Measurements from ENCODE around the gene SDF2L1. TPM values are rescaled to one million over a fixed set of nuclear protein-coding genes. Genes with fewer than 3 reads are reported as not detected.

Gene SDF2L1
- total and polyA plus RNA-seq, 9 of the 15 experiments (the other 6 are each of a cell fraction or from before 2014, with no cell fraction given) = 15.1 to 989 (median 124) TPM

DNA sequence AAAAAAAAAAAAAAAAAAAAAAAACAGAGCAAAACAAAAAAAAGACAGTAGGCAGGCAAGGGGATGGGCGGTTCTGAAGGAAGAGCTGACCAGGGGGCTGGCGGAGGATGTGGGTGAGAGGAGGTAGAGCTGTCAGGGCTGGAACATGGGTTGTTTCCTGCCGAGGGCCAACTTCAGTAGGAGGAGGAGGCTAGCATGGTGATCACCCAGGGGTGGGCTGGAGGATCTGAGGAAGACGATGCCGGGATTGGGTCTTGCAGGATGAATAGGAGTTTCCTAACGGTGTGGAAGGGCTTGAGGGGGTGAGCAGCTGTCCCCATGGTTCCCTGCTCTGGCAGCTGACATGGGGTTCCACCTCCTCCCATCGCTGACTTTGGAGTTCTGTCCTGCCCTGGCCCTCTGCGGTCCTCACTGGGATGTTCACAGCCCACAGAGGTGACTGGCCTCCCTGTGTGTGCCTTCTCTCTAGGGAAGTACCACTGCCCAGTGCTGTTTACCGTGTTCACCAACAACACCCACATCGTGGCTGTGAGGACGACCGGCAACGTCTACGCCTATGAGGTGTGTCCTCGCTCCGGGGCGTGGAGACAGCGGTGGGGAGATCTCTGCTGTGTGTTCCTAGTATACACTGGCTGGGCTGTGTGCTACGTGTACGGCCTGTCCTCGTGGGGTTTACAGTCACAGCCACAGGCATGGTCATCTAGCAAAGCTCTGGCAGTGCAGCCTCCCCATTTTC is 38.9 kb downstream of the SDF2L1 start (continued):
- TF ChIP-seq, protein P1, sequence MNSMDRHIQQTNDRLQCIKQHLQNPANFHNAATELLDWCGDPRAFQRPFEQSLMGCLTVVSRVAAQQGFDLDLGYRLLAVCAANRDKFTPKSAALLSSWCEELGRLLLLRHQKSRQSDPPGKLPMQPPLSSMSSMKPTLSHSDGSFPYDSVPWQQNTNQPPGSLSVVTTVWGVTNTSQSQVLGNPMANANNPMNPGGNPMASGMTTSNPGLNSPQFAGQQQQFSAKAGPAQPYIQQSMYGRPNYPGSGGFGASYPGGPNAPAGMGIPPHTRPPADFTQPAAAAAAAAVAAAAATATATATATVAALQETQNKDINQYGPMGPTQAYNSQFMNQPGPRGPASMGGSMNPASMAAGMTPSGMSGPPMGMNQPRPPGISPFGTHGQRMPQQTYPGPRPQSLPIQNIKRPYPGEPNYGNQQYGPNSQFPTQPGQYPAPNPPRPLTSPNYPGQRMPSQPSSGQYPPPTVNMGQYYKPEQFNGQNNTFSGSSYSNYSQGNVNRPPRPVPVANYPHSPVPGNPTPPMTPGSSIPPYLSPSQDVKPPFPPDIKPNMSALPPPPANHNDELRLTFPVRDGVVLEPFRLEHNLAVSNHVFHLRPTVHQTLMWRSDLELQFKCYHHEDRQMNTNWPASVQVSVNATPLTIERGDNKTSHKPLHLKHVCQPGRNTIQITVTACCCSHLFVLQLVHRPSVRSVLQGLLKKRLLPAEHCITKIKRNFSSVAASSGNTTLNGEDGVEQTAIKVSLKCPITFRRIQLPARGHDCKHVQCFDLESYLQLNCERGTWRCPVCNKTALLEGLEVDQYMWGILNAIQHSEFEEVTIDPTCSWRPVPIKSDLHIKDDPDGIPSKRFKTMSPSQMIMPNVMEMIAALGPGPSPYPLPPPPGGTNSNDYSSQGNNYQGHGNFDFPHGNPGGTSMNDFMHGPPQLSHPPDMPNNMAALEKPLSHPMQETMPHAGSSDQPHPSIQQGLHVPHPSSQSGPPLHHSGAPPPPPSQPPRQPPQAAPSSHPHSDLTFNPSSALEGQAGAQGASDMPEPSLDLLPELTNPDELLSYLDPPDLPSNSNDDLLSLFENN (IDR thresholded peaks at IDR 0.05; ENCODE audit: low read depth in 2 of 2, low read length in 2 of 2) = no peak
- no peak for TF ChIP-seq E2F3 (CRISPR knock-in tag; IDR thresholded peaks at IDR 0.05)
- TF ChIP-seq, protein P2, sequence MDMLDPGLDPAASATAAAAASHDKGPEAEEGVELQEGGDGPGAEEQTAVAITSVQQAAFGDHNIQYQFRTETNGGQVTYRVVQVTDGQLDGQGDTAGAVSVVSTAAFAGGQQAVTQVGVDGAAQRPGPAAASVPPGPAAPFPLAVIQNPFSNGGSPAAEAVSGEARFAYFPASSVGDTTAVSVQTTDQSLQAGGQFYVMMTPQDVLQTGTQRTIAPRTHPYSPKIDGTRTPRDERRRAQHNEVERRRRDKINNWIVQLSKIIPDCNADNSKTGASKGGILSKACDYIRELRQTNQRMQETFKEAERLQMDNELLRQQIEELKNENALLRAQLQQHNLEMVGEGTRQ (CRISPR knock-in tag; IDR thresholded peaks at IDR 0.05) = no peak
- TF ChIP-seq, protein P3, sequence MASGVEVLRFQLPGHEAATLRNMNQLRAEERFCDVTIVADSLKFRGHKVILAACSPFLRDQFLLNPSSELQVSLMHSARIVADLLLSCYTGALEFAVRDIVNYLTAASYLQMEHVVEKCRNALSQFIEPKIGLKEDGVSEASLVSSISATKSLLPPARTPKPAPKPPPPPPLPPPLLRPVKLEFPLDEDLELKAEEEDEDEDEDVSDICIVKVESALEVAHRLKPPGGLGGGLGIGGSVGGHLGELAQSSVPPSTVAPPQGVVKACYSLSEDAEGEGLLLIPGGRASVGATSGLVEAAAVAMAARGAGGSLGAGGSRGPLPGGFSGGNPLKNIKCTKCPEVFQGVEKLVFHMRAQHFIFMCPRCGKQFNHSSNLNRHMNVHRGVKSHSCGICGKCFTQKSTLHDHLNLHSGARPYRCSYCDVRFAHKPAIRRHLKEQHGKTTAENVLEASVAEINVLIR (CRISPR knock-in tag; IDR thresholded peaks at IDR 0.05) = no peak
- TF ChIP-seq NFIX (CRISPR knock-in tag; IDR thresholded peaks at IDR 0.05; ENCODE audit: low read depth) = no peak
- TF ChIP-seq, protein P4, sequence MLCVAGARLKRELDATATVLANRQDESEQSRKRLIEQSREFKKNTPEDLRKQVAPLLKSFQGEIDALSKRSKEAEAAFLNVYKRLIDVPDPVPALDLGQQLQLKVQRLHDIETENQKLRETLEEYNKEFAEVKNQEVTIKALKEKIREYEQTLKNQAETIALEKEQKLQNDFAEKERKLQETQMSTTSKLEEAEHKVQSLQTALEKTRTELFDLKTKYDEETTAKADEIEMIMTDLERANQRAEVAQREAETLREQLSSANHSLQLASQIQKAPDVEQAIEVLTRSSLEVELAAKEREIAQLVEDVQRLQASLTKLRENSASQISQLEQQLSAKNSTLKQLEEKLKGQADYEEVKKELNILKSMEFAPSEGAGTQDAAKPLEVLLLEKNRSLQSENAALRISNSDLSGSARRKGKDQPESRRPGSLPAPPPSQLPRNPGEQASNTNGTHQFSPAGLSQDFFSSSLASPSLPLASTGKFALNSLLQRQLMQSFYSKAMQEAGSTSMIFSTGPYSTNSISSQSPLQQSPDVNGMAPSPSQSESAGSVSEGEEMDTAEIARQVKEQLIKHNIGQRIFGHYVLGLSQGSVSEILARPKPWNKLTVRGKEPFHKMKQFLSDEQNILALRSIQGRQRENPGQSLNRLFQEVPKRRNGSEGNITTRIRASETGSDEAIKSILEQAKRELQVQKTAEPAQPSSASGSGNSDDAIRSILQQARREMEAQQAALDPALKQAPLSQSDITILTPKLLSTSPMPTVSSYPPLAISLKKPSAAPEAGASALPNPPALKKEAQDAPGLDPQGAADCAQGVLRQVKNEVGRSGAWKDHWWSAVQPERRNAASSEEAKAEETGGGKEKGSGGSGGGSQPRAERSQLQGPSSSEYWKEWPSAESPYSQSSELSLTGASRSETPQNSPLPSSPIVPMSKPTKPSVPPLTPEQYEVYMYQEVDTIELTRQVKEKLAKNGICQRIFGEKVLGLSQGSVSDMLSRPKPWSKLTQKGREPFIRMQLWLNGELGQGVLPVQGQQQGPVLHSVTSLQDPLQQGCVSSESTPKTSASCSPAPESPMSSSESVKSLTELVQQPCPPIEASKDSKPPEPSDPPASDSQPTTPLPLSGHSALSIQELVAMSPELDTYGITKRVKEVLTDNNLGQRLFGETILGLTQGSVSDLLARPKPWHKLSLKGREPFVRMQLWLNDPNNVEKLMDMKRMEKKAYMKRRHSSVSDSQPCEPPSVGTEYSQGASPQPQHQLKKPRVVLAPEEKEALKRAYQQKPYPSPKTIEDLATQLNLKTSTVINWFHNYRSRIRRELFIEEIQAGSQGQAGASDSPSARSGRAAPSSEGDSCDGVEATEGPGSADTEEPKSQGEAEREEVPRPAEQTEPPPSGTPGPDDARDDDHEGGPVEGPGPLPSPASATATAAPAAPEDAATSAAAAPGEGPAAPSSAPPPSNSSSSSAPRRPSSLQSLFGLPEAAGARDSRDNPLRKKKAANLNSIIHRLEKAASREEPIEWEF (CRISPR knock-in tag; IDR thresholded peaks at IDR 0.05) = no peak
- TF ChIP-seq, protein P5, sequence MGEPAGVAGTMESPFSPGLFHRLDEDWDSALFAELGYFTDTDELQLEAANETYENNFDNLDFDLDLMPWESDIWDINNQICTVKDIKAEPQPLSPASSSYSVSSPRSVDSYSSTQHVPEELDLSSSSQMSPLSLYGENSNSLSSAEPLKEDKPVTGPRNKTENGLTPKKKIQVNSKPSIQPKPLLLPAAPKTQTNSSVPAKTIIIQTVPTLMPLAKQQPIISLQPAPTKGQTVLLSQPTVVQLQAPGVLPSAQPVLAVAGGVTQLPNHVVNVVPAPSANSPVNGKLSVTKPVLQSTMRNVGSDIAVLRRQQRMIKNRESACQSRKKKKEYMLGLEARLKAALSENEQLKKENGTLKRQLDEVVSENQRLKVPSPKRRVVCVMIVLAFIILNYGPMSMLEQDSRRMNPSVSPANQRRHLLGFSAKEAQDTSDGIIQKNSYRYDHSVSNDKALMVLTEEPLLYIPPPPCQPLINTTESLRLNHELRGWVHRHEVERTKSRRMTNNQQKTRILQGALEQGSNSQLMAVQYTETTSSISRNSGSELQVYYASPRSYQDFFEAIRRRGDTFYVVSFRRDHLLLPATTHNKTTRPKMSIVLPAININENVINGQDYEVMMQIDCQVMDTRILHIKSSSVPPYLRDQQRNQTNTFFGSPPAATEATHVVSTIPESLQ (CRISPR knock-in tag; IDR thresholded peaks at IDR 0.05) = no peak
- TF ChIP-seq, protein P6, sequence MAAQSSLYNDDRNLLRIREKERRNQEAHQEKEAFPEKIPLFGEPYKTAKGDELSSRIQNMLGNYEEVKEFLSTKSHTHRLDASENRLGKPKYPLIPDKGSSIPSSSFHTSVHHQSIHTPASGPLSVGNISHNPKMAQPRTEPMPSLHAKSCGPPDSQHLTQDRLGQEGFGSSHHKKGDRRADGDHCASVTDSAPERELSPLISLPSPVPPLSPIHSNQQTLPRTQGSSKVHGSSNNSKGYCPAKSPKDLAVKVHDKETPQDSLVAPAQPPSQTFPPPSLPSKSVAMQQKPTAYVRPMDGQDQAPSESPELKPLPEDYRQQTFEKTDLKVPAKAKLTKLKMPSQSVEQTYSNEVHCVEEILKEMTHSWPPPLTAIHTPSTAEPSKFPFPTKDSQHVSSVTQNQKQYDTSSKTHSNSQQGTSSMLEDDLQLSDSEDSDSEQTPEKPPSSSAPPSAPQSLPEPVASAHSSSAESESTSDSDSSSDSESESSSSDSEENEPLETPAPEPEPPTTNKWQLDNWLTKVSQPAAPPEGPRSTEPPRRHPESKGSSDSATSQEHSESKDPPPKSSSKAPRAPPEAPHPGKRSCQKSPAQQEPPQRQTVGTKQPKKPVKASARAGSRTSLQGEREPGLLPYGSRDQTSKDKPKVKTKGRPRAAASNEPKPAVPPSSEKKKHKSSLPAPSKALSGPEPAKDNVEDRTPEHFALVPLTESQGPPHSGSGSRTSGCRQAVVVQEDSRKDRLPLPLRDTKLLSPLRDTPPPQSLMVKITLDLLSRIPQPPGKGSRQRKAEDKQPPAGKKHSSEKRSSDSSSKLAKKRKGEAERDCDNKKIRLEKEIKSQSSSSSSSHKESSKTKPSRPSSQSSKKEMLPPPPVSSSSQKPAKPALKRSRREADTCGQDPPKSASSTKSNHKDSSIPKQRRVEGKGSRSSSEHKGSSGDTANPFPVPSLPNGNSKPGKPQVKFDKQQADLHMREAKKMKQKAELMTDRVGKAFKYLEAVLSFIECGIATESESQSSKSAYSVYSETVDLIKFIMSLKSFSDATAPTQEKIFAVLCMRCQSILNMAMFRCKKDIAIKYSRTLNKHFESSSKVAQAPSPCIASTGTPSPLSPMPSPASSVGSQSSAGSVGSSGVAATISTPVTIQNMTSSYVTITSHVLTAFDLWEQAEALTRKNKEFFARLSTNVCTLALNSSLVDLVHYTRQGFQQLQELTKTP (IDR thresholded peaks at IDR 0.05; ENCODE audit: low read depth in 1 of 2, partially characterized antibody in 2 of 2) = no peak
